ENCODE results near the gene TLX1. TPM values are rescaled to one million over a fixed set of nuclear protein-coding genes. Genes with fewer than 3 reads are reported as not detected.

Gene TLX1
- total RNA-seq, 4 donors from 2014 or later = not detected

DNA sequence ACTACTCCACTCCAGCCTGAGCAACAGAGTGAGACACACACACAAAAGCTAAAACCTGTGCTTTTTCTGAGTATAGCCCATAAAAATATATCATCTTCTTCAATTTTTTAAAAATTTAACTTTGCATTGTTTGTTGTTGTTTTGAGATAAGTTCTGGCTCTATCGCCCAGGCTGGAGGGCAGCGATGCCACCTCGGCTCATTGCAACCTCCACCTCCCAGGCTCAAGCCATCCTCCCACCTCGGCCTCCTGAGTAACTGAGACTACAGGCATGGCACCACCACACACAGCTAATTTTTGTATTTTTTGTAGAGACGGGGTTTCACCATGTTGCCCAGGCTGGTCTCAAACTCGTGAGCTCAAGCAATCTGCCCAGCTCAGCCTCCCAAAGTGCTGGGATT is 14.3 kb upstream of the TLX1 start:
- WGBS, 2 donors = 76 to 80% methylated on average over 6 of the region's 6 CpGs
- Histone ChIP-seq H3K4me1 (peaks cover 7 to 12% (median 7%) of the 10 kb centered on the region in 3 donors), H3K4me3 (no peak overlapping the region), H3K27me3 (peaks cover 0 to 96% (median 10%) of the 10 kb centered on the region in 4 donors), H3K36me3 (no peaks in the 10 kb centered on the region), H3K27ac (no peak overlapping the region), H3K9me3 (no peaks in the 10 kb centered on the region)
- intact Hi-C loops (cut with DNase I) = no loop called here
- TF ChIP-seq, protein P1, sequence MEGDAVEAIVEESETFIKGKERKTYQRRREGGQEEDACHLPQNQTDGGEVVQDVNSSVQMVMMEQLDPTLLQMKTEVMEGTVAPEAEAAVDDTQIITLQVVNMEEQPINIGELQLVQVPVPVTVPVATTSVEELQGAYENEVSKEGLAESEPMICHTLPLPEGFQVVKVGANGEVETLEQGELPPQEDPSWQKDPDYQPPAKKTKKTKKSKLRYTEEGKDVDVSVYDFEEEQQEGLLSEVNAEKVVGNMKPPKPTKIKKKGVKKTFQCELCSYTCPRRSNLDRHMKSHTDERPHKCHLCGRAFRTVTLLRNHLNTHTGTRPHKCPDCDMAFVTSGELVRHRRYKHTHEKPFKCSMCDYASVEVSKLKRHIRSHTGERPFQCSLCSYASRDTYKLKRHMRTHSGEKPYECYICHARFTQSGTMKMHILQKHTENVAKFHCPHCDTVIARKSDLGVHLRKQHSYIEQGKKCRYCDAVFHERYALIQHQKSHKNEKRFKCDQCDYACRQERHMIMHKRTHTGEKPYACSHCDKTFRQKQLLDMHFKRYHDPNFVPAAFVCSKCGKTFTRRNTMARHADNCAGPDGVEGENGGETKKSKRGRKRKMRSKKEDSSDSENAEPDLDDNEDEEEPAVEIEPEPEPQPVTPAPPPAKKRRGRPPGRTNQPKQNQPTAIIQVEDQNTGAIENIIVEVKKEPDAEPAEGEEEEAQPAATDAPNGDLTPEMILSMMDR (IDR thresholded peaks at IDR 0.05) = no peak
- TF ChIP-seq POLR2A (IDR thresholded peaks at IDR 0.05) = no peak
- no peak for DNase-seq

GRCh38 chr10:101118031-101118430 is 13.1 kb upstream of the TLX1 start:
- Histone ChIP-seq H3K4me1 (peaks cover 13 to 22% (median 14%) of the 10 kb centered on the region in 3 donors), H3K9me3 (no peaks in the 10 kb centered on the region), H3K4me3 (no peak overlapping the region), H3K27ac (no peak overlapping the region), H3K36me3 (no peaks in the 10 kb centered on the region), H3K27me3 (peaks cover 1 to 96% (median 23%) of the 10 kb centered on the region in 4 donors)
- DNase-seq = no peak
- TF ChIP-seq, protein P1 (IDR thresholded peaks at IDR 0.05) = no peak
- no peak for TF ChIP-seq POLR2A (IDR thresholded peaks at IDR 0.05)
- intact Hi-C loops (cut with DNase I) = no loop called here
- 60 to 80% methylated on average over 1 of the region's 1 CpG for WGBS, 2 donors

GRCh38 chr10:101120520-101120883 is 10.6 kb upstream of the TLX1 start:
- H3K27ac ChIP-seq = no peak overlapping the region
- peak overlapping the region; percentile 37 to 68 (median 56) for H3K4me3 ChIP-seq
- no peaks in the 10 kb centered on the region for H3K9me3 ChIP-seq
- intact Hi-C loops (cut with DNase I) = no loop called here
- peaks cover 20 to 35% (median 21%) of the 10 kb centered on the region in 3 donors for H3K4me1 ChIP-seq
- TF ChIP-seq, protein P1 (IDR thresholded peaks at IDR 0.05) = no peak
- TF ChIP-seq POLR2A (IDR thresholded peaks at IDR 0.05) = no peak
- 82 to 100% methylated on average over 1 to 2 of the region's 2 CpGs for WGBS, 2 donors
- no peaks in the 10 kb centered on the region for H3K36me3 ChIP-seq
- H3K27me3 ChIP-seq = peaks cover 6 to 96% (median 43%) of the 10 kb centered on the region in 4 donors
- DNase-seq = no peak

- Histone ChIP-seq H3K27me3 (peaks cover 6 to 96% (median 46%) of the 10 kb centered on the region in 4 donors), H3K36me3 (no peaks in the 10 kb centered on the region), H3K4me1 (peaks cover 20 to 35% (median 21%) of the 10 kb centered on the region in 3 donors), H3K27ac (no peak overlapping the region), H3K4me3 (peak overlapping the region; percentile 37 to 68 (median 56)), H3K9me3 (no peaks in the 10 kb centered on the region)
- TF ChIP-seq, protein P1 (IDR thresholded peaks at IDR 0.05) = no peak
- TF ChIP-seq POLR2A (IDR thresholded peaks at IDR 0.05) = no peak
- intact Hi-C loops (cut with DNase I) = no loop called here
- WGBS, 2 donors = 10 to 12% methylated on average over 22 to 41 of the region's 41 CpGs
- no peak for DNase-seq
Observed at GRCh38 chr10:101120884-101121653, 10.0 kb upstream of the TLX1 start.

- H3K4me1 ChIP-seq = peaks cover 20 to 35% (median 21%) of the 10 kb centered on the region in 3 donors
- 2 to 3% methylated on average over 7 of the region's 15 CpGs for WGBS, 2 donors
- DNase-seq = no peak
- TF ChIP-seq, protein P1 (IDR thresholded peaks at IDR 0.05) = no peak
- TF ChIP-seq POLR2A (IDR thresholded peaks at IDR 0.05) = no peak
- peak overlapping the region in 3 of 4 donors; percentile 55 to 68 (median 56) for H3K4me3 ChIP-seq
- no peaks in the 10 kb centered on the region for H3K36me3 ChIP-seq
- H3K9me3 ChIP-seq = no peaks in the 10 kb centered on the region
- H3K27ac ChIP-seq = no peak overlapping the region
- intact Hi-C loops (cut with DNase I) = no loop called here
- H3K27me3 ChIP-seq = peaks cover 6 to 96% (median 47%) of the 10 kb centered on the region in 4 donors
Observed at GRCh38 chr10:101121654-101122031, 9.5 kb upstream of the TLX1 start.

Measured in esophagus squamous epithelium (tissue), 5 donors.